ENCODE measurements around the gene TMEM190. TPM values are rescaled to one million over a fixed set of nuclear protein-coding genes. Genes with fewer than 3 reads are reported as not detected.

TMEM190 gene
- total and polyA plus RNA-seq, 10 of the 15 experiments (the other 5 are each of a cell fraction or from before 2014, with no cell fraction given) = not detected

- ATAC-seq (no peak), FAIRE-seq (no peak), DNase-seq (ENCODE audit: low read depth, low spot score) (no peak)
- Histone ChIP-seq H3K27ac (ENCODE audit: control insufficient read depth, insufficient read depth) (no peak within 1 kb of the TSS), H3K36me3 (ENCODE audit: control insufficient read depth in 2 of 2, insufficient read depth in 2 of 2, low read length in 1 of 2) (no peaks in the 10 kb centered on the region), H3K4me2 (ENCODE audit: control insufficient read depth, insufficient read depth) (0 out of 2 replicates have a peak within 1 kb of the TSS, but pooled peaks have one; percentile 17), H3K27me3 (replicated peaks in 1 of 2; ENCODE audit: control insufficient read depth in 2 of 2, insufficient read depth in 2 of 2, low read length in 1 of 2) (peaks cover 3 to 10% of the 10 kb centered on the region in 2 experiments), H3K9ac (ENCODE audit: control insufficient read depth, insufficient read depth, low read length) (no peak within 1 kb of the TSS), H4K20me1 (ENCODE audit: control insufficient read depth, insufficient read depth) (no peaks in the 10 kb centered on the region), H3K4me1 (ENCODE audit: control insufficient read depth, insufficient read depth, low read length) (no peaks in the 10 kb centered on the region), H3K4me3 (no peak within 1 kb of the TSS), H3K9me3 (replicated peaks; ENCODE audit: control insufficient read depth, insufficient read depth, low read length) (no peaks in the 10 kb centered on the region), H3K79me2 (ENCODE audit: control insufficient read depth, insufficient read depth, low read length) (no peaks in the 10 kb centered on the region), H2AFZ (ENCODE audit: control insufficient read depth, low read depth, low read length) (no peak within 1 kb of the TSS)
- BruUV-seq (replicated peaks) = no TSS peak
- CTCF ChIA-PET = no interaction called here
- 27% methylated on average over 25 of the region's 32 CpGs for WGBS (ENCODE audit: insufficient coverage, insufficient replicate concordance, low lambda C conversion rate, missing lambda C conversion rate)
- SMC1A ChIA-PET (ENCODE audit: uncharacterized antibody, unreplicated experiment) = no interaction called here
- in situ Hi-C loops (cut with MboI) (no loop called here), intact Hi-C loops (cut with micrococcal nuclease; ENCODE audit: unreplicated experiment) (no loop called here)
- RAD21 ChIA-PET (ENCODE audit: unreplicated experiment) = no interaction called here
- POLR2A ChIA-PET = no interaction called here
- TF ChIP-seq ZNF384 (IDR thresholded peaks at IDR 0.05; ENCODE audit: borderline replicate concordance, low read depth, low read length) (no peak), ZNF24 (IDR thresholded peaks at IDR 0.05) (no peak), BCLAF1 (IDR thresholded peaks at IDR 0.05) (no peak), ESRRA (IDR thresholded peaks at IDR 0.05; ENCODE audit: low read length) (no peak), BCL3 (IDR thresholded peaks at IDR 0.05; ENCODE audit: borderline replicate concordance, insufficient read depth, low read depth, low read length, poor library complexity, severe bottlenecking) (no peak), USF1 (IDR thresholded peaks at IDR 0.05; ENCODE audit: borderline replicate concordance, extremely low read length, insufficient read depth, low read depth, low read length) (no peak), PML (IDR thresholded peaks at IDR 0.05; ENCODE audit: low read length) (no peak), PRDM15 (CRISPR knock-in tag; IDR thresholded peaks at IDR 0.05) (no peak), NFXL1 (IDR thresholded peaks at IDR 0.05; ENCODE audit: borderline replicate concordance) (no peak), PAX5 (IDR thresholded peaks at IDR 0.05; ENCODE audit: borderline replicate concordance, low read depth, low read length) (no peak), RBBP5 (conservative IDR thresholded peaks at IDR 0.05) (no peak)
Observed at GRCh38 chr19:55370305-55370988, 6.2 kb upstream of the TMEM190 start, which contains the start of gene IL11. Gene IL11 (minus strand): TSS chr19:55370463. CDS start chr19:55370310, 153 bp downstream.

Measured in GM12878 (cell line).